Measurements from ENCODE around the gene TMBIM6.

- TF ChIP-seq POLR2A (IDR thresholded peaks at IDR 0.05; ENCODE audit: low read depth, low read length) (no peak), POLR2AphosphoS5 (IDR thresholded peaks at IDR 0.05; ENCODE audit: low read depth, low read length) (no peak), TAF1 (IDR thresholded peaks at IDR 0.05; ENCODE audit: borderline replicate concordance, low read depth, low read length) (no peak)
Measured at GRCh38 chr12:49708851-49709250, 32.5 kb upstream of the TMBIM6 start.

Data from GM12892 (cell line).